GM21390 (cell line): Measurements from ENCODE around the gene ZBTB5.
"Not testable (repeated sequence)": the region's sequence is repeated elsewhere in the genome, so short reads cannot be mapped to it uniquely, and the experiment has no call there.

Experiments used
- ATAC-seq: cut with Tn5 transposase; IDR thresholded peaks from one replicate; pipeline ENCODE4 v1.9.1; 2021; ENCODE audit not compliant: unreplicated experiment

ZBTB5 gene, protein sequence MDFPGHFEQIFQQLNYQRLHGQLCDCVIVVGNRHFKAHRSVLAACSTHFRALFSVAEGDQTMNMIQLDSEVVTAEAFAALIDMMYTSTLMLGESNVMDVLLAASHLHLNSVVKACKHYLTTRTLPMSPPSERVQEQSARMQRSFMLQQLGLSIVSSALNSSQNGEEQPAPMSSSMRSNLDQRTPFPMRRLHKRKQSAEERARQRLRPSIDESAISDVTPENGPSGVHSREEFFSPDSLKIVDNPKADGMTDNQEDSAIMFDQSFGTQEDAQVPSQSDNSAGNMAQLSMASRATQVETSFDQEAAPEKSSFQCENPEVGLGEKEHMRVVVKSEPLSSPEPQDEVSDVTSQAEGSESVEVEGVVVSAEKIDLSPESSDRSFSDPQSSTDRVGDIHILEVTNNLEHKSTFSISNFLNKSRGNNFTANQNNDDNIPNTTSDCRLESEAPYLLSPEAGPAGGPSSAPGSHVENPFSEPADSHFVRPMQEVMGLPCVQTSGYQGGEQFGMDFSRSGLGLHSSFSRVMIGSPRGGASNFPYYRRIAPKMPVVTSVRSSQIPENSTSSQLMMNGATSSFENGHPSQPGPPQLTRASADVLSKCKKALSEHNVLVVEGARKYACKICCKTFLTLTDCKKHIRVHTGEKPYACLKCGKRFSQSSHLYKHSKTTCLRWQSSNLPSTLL

DNA sequence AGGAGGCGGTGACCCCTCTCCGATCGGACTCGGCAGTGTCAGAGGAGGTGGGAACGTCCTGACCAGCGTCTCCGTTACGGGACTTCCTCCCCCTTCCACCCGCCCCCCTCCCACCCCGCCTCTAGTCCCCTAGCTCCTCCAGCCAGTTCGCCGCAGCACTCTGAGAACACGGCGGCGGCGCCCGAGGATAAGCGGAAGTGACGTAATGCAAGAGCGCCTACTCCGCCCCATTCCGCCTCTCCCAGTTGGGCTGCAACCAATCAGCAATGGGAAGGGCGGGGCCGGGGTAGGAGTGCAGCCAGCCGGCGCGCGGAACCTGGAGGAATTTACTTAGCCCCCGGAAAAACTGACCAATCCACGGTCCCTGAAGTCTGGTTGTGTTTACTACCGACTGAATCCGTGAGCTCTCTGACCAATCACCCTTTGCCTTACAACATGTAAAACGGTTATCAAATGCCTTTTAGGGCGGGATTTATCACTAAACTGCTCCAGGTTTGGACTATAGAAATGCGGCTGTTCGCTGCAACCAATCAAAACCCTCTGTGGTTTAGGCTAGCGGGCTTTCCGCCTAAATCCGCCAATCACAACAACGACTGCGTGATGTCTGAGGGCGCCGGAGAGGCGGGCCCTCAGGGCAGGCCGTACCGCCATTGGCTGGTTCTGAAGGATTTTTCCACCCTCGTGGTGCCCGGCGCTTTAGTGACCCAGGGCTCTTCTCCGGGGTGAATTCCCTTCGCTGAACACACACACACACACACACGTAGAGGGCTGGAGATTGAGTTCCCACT is at the start of gene ZBTB5:
Gene ZBTB5 (minus strand): TSS at position 202 of the 788 bp plus-strand sequence. CDS start 22,899 bp downstream, outside the sequence.
- ATAC-seq = peak; percentile 77

DNA sequence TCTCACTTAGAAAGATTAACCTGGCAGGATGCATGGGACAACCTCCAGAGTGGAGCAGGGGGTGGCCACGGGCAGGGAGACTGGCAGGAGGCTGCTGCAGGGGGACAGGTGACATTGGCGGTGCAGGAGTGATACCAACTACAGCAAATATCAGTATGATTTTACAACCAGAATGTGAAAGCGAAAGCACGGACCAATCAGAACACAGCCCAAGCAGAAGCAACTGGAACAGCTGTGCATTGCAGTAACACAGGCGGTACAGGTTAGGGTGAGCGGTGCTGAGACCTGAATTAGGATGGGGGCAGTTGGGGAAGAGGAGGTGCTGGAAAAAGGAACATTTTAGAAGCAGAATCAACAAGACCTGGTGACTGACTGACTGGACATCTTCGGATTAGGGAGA is 49.7 kb upstream of the ZBTB5 start:
- ATAC-seq = no peak

DNA sequence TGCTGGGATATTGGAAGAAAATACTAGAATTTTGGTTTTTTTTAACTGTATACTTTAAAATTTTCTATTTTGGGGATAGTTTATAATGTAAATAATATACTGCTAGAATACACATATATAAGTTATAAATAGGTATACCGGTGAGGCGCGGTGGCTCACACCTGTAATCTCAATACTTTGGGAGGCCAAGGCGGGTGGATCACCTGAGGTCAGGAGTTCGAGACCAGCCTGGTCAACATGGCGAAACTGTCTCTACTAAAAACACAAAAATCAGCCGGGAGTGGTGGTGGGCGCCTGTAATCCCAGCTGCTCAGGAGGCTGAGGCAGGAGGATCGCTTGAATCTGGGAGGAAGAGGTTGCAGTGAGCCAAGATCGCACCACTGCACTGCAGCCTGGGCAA is 49.2 kb upstream of the ZBTB5 start:
- ATAC-seq = not testable (repeated sequence)

DNA sequence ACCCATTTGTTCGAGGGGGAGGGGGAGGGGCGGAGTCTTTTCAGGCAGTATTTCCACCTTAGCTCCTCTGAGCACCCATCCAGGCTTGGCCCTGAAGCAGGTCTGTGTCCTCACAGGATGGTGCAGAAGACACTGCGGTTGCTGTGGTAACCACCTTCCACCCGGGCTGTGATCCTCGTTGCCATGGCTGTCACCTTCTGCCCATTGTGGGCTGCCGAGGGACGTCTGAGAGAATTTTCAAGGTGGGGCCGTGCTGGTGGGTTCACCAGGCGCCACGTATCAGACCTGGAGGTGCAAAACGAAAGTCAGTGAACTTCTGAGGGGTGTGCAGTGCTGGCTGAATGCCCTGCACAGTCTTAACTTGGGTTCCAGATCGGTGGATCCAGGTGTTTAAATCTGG is 47.2 kb upstream of the ZBTB5 start:
- ATAC-seq = no peak

DNA sequence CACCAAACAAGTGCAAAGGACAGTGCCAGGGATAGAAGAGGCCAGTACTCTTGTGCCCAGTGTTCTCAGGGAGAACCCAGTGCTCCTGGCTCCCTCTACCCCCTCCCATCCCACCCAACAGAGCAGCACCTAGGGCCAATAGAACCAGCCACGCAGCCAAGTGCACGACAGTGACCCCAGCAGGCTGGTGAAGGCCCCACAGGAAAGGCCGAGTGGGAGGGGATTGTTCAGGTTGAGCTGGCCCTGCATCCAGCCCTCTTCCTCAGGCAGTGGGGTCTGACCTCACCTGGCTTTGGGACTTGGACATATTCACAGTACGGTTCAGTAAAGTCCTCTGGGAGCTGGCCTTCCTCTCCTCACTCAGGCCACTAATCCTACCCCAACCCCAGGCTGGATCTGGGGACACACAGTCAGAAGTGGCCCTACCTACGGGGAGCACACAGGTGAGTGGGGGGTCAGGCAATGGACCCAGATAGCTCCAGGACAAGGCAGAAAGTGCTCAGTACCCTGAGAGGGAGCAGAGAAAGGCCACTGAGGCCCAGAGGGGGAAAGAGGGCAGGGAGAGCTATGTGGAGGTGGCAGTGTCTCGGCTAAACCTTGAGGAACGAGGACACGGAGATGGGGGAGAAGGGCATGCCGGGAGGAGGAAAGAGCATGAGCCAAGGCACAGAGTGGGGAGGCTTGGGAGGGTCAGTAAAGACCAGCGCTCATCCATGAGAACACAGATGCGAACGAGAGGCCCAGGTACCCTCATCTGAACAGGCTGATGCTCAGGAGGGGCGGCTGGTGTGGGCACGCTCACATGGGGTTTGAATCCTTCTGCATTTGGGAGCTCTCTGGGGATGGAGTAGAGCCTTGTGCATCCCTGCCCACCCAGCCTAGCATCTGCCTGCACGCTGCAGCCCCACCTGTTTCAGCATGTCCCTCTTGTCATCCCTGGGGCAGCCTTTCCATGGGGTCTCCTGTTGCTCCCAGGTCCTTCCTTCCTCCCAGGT is 46.1 kb upstream of the ZBTB5 start:
- ATAC-seq = no peak

DNA sequence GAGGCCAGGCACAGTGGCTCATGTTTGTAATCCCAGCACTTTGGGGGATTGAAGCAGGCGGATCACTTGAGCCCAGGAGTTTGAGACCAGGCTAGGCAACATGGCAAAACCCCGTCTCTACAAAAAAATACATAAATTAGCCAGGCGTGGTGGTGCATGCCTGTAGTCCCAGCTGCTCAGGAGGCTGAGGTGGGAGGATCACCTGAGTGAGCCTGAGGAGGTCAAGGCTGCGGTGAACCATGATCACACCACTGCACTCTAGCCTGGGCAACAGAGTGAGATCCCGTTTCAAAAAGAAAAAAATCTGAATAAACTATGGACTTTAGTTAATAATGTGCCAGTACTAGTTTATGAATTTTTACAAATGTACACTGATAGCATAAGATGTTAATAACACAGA is 44.8 kb upstream of the ZBTB5 start:
- ATAC-seq = not testable (repeated sequence)

DNA sequence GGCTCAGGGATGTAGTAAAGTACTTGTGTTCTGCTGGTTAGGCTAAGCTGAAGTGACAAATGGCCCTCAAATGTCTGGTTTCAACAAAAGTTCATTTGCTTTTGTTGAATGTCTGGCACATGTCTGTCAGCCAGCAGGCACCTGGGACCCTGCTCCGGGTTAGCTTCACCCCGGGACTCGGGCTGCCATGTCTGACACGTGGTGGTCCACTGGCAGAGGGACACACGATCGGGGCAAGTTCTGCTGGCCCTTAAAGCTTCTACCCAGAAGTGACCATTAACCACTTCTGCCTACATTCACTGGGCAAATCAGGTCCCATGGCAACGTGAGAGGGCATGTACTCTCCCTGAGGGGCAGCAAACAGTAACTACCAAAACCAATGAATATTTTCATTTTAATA is 44.3 kb upstream of the ZBTB5 start:
- no peak for ATAC-seq

DNA sequence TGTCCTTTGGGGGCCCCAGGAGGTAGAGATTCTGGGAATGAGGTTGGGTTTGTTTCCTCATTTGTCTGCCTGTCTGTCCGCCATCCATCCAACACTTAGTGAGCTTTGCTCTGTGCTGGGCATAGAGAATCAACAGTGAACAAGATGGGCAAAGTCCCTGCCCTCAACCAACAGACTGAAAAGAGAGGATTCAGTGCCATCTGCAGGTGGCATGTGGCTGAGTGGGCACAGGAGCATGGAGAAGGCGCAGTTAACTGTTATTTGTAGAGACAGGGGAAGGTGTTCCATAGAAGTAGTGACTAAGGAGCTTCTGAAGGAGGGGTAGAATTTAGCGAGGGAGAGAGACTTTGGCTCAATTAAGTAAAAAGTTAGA is 43.6 kb upstream of the ZBTB5 start:
- ATAC-seq = no peak

DNA sequence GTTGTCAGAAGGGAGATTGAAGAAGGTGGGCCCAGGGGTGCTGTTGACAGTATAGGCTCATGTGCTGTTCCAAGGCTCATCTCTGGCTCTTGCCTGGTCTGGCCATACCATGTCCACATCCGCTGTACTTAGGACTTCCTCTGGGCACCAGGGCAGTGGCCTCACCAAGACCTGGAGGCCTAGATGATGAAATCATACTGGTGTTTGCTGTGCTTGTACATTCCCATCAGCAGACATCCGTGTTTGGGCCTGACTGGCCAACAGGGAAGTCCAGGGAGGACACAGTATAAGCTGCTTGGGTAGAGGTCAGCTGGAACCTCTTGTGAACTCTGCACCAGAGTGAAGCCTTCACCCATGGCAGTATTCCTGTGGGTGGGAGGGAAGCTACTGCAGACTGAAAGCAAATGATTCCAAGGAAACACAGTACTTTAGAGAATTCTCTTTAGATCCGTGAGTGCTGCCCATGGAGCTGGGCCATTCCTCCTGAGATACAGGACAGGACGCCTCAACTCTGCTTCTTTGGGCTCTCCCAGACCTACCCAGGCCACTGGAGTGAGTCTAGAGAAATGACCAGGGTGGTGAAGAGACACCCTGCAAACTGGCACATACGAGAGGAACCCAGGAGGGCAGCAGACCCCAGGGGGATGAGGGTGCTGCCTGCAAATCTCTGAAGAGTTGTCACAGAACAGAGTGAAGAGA is 43.0 kb upstream of the ZBTB5 start:
- ATAC-seq = no peak

DNA sequence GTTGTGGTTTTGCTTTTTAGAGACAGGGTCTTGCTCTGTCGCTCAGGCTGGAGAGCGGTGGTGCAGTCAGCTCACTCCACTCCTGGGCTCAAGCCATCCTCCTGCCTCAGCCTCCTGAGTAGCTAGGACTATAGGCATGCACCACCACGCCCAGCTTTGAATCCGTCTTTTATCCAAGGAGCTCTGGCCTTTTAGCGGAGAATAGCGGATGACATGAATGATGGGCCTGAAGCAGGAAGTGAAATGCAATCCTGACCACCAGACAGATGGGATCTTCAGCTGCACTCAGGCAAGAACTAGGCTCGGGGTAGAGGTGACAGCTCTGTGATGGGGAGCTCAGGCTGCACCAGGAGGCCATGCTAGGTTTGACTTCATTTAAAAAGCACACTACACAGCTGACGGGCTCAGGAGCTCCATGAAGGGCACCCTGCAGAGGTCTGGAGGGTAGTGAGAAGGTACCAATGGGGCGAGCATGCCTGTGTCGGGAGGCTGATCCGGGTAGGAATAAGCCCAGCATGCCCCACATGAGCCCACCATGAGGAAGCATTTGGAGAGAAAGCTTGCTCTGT is 42.4 kb upstream of the ZBTB5 start:
- ATAC-seq = no peak

DNA sequence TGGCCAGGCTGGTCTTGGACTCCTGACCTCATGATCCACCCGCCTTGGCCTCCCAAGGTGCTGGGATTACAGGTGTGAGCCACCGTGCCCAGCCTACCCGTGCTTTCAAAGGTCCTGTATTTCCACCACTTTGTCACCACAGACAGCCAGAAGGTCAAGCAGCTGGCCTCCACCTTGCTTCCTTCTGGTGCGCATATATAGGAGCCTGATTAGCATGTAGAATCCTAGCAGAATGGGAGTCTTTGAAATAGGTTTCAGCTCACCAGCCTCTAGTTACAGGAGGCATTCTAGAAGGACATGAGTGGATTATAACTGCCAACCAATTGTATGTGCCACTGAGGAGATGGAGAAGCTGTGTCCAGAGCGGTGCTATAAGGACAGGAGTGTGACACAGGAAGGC is 39.4 kb upstream of the ZBTB5 start:
- ATAC-seq = no peak

DNA sequence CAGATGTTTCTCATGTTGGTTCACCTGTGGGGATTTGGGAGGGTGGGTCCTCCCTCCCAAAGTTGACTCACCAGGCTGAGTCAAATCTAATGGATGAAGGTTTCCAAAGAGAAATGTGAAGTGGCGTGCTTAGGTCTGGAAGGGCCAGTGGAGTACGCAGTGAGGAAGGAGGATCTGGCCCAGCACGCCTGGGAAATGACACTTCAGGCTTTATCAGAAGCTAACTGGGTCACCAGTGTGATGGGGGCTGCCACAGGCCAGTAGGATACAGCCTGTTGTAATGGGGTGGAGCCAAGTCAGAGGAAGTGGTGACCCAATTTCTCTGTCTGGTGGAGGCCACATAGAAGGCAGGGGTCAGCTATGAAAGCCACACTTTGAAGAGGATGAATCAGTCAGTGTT is 38.5 kb upstream of the ZBTB5 start:
- no peak for ATAC-seq

DNA sequence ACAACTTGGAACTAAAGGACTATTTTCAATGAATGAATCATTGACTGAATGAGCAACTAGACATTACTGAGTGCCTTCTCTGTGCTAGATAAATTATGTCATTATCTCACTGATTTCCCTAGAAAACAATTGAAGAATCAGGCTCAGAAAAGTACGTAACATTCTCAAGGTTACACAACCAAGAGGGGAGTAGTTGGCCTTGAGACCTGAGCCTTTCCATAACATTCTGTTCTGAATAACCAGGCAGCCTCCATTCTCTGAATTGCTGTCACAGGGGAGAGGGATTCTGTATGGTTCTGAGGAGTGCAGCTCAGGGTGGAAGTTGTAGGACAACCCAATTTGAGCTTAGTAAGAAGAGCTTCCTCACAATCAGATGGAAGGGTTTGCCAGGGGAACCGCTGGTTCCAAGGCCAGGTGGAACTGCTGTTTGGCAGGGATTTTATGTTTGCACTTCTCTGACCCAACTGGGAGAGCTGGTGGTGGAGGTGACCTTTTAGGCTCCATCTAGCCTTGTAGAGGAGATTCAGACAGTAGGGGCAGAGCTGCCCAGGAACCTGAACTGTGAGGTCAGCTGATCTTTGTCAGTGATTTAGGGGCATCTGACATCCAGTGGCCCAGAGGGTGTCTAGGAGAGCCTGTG is 36.8 kb upstream of the ZBTB5 start:
- no peak for ATAC-seq

DNA sequence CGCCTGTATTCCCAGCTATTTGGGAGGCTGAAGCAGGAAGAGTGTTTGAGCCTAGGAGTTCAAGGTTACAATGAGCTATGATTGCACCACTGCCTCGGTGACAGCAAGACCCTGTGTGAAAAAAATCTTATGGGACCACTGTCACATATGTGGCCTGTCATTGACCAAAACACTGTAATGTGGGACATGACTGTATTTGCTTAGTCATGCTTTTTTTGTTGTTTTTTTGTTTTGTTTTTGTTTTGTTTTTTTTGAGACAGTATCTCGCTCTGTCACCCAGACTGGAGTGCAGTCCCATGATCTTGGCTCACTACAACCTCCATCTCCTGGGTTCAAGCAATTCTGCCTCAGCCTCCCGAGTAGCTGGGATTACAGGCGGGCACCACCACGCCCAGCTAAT is 34.0 kb upstream of the ZBTB5 start:
- ATAC-seq = no peak

DNA sequence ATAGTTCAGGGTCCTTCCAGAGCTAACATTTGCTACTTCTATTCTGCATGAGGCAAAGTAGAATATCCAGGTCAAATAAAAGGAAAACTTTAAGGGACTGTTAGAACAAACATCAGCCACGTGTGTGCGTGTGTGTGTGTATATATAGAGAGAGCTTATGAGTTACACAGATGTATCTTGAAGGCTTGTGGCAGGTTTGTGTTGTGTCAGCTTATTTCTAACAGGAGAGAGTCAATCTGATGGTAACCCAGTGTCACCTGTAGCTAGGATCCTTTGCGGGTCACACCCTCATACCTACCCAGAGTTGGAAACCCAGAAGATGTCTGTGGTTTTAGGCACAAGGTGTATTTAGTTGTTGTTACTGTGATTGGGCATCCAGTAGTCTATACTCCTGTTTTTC is 33.2 kb upstream of the ZBTB5 start:
- ATAC-seq = no peak

DNA sequence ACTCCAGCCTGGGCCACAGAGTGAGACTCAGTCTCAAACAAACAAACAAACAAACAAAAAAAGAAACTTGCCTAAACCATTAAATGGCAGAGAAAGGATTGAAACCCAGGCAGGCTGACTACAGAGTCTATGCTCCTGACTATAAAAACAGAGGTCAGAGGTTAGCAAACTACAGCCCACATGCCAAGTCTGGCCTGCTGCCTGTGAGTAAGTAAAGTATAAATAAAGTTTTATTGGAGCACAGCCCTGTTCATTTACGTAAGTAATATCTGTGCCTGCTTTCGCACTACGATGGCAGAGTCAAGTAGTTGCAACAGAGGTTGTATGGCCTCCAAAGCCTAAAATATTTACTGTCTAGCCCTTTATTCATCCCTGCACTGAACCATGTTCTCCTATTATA is 32.1 kb upstream of the ZBTB5 start:
- ATAC-seq = no peak

DNA sequence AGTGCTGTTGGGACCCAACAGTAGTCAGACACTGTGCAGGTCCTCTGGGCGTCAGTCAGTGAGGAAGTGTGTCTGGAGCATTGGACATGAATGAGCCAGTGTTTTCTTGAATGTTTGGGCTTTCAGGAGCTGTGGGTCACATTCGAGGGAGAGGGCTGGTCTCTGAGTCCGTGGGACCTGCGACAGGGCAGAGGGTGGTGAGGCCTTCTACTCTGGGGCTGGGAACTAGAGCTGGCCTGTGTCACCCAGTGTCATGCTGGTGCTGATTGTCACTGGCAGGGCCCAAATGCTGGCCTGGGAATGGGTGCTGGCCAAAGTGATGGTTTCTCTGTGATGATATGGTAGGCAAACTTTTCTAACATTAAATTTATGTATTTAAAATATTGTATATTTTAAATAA is 30.8 kb upstream of the ZBTB5 start:
- no peak for ATAC-seq

DNA sequence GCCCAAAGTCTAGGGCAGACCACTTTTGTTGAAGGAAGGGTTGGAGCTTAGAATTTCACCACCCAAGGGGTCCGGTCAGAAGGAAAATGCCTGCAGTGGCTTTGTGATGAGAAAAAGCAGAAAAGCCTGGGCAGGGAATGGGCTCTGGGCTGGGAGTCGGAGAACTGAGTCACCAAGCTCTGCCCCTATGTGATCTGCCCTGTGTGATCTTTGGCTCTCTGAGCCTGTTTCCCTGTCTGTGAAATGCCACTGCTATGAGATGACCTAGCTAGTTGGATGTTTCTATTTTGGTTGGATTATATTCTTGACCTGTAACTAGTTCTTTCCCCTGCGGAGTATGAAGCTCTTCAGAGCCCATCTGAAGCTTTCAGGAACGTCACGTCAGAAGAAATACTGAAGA is 30.3 kb upstream of the ZBTB5 start:
- ATAC-seq = no peak

DNA sequence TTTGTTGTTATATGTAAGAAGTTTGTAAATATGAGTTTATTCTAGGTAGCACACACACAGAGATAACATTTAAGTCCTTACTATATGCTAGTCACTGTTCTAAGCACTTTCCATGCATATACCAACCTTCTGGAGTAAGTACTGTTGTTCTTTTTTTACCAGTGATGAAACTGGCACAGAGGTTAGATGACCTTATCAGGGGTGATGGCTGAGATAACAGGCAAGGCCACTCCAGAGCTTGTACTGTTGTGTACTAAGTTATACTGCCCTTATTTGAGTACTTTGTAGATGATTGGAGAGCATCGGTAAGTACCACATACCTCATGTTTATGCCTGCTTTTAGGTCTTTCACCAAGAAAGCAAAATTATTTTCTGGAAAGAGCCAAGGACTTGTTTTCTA is 26.7 kb upstream of the ZBTB5 start:
- ATAC-seq = no peak
